GM21576 (cell line): ENCODE results near the gene KATNIP.
"Not testable (repeated sequence)": the region's sequence is repeated elsewhere in the genome, so short reads cannot be mapped to it uniquely, and the experiment has no call there.

Experiments
- ATAC-seq: cut with Tn5 transposase; IDR thresholded peaks from one replicate; pipeline ENCODE4 v1.9.1; 2021; ENCODE audit warnings: mild to moderate bottlenecking, moderate library complexity; ENCODE audit not compliant: unreplicated experiment

KATNIP gene

DNA sequence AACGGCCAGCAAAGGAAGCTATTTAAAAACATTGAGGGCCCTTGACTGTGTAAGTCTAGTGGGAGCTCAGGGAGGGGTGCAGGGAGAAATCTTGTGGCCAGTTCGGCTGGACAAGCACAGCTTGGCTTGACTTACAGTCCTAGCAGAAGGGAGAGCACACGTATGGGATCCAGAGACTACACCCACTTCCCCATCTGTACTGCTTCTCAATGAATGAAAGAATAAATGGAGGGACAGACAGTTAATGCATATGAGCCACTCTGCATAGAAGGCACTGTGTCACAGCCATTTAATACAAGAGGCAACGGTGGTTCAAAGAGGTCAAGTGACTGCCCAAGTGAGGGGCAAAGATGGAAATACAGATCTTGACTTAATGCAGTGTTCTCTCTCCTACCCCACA is 15.7 kb upstream of the KATNIP start:
- no peak for ATAC-seq

DNA sequence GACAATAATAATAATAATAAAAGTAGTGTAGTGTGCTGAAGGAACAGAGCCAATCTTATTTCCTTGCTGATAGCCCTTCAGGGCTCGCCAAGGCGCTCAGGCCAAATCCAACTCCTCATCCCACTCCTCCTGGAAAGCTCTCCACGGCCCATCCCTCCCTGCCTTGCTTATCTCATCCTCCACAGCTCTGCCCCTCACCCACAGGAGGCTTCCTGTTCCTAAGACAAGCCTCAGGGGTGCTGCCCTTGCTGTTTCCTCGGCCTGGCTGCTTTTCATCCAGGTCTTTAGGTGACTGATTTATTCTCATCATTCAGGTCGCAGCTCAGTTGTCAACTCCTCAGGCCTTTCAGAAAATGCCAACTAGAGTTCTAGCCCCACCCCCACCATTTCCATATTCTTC is 11.4 kb upstream of the KATNIP start:
- ATAC-seq, result no peak

DNA sequence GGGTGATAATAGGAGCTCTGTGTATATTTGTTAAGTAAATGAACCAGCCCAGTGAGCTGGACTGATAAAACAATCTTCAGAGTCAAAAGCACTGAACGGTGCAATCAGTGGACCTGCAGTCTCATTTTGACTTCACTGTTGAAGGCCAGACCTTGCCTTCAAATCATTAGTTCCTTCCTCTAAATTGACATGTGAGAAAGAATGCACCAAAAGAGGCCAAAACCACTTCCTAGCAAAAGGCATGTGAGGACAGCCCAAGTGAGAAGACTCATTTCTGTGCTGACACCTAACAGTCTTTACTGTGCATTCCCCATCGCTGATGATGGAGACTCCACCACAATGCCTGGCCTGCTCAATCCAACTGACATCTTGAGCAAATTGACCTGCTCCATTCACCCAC is 10.8 kb upstream of the KATNIP start:
- ATAC-seq, result no peak

DNA sequence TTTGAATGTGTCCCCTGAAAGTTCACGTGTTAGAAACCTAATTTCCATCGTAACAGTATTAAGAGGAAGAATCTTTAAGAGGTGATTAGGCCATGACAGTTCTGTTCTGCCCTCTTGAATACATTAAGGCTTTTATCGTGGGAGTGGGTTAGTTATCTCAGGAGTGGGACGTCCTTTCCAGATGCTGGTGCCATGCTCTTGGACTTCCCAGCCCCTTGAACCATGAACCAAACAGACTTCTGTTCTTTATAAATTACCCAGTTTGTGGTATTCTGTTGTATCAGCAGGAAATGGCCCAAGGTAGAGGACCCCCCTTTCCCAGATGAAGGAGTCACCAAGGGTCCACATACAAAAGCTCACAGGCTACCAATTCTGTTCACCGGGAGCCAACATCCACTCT is 10.3 kb upstream of the KATNIP start:
- no peak for ATAC-seq

DNA sequence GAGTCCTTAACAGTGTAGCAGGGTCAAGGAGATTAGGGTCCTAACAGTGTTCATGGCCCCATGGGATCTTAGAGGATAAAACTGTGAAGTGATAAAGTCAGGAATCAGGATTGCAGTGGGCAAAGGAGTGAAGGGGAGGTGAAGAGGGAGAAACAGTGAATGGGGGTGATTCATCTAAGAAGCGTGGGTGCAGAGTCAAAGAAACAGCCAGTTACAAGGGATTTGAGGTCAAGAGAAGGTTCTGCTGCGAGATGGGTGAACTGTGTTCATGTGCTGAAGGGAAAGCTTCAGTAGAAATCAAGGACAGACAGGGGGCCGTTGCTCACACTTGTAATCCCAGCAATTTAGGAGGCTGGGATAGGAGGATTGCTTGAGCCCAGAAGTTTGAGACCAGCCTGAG is 6.1 kb upstream of the KATNIP start:
- ATAC-seq, result no peak

DNA sequence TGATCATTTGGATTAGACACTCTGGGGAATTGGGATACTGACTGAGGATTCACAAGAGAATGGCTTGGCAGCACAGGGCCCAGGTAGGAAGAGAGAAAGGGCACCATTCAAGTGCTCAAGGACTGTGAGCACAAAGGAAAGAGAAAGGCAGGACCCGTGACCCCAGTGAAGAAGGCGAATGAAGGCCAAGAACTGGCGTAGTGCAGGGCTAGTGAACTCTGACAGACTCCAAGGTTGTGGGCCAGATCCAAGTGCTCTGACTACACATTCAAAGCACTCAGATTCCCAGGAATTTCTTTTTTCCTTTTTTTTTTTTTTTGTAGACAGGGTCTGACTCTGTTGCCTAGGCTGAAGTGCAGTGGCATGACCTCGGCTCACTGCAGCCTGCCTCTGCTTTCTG is 5.3 kb upstream of the KATNIP start:
- no peak for ATAC-seq

DNA sequence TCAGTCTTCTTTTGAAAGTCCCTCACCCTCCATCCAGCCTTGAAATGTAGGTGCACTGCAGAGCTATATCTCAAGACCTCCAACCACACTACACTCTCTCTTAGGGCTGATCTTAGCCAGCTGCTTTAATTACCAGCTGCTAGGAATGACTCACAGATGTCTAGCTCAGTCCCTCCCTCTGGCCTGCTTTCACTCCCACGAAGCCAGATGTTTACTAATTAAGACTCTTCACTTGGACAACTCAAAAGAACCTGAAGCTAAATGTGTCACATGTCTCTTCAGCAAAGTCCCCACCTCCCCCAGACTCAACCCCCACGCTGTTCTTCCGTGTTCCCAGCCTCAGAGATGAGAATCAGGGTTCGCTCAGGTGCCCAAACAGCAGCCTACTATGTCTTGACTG is 2.8 kb upstream of the KATNIP start:
- ATAC-seq, result no peak

DNA sequence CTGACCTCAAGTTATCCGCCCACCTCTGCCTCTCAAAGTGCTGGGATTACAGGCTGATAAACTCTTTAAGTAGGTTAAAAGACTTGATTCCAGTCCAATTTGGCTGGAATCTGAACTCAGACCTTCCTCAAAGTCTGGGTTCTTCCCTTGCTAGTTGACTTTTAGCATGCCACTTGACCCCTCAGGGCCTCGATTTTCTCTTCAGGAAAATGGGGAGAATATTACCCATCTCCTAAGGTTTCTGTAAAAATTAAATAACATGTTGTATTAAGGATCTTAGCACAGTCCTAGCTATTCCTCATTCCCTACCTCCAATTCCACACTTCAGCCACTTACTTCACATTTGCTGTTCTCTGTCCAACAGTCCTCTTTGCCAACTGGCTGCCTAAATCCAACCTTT is 2.1 kb upstream of the KATNIP start:
- no peak for ATAC-seq

DNA sequence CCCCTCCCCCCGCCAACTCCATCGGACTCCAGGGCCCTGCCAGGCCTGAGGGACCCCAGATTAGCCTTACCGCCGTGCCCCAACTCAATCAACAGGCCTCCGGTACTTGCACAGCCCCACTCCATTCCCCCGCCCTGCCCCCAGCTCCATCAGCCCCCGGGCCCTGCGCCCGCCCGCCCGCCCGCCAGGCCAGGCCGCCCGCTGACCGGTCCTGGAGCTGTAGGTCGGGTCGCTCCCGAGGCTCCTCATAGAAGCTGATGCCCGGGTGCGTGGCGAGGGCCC is 539 bp upstream of the KATNIP start:
- peak; percentile 19 for ATAC-seq

DNA sequence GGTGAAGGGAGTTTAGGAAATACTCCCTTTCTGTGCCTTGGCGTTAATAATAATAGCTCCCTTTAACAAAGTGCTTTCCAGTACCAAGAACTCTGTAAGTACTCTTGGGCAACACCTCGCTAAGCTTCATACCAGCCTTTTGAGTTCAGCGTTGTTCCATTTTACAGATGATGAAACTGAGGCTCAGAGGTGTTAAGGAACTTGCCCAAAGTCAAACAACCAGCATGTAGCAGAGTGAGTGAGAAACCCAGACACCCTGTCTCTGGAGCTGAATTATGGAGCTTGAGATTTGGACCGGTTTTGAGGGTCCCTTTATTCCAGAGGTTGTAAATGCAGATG is 607 bp downstream of the KATNIP start:
- ATAC-seq, result no peak

DNA sequence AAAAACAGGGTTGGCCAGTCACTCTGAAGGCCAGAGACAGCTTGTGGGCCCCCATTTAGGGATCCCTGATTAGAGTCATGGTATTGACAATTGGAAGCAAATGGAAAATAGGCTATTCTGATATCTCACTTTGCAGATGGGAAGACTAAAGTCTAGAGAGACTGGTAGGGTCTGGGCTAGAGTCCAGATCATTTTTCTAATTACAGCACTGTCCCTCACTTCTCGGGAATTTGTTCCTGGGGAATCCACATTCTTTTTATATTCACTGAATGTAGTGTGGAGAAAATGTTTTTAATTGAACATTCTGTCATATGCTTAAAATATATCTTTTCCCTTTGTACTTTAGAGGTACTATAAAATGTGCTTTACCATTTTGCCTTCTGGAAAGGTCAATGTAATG is 1.1 kb downstream of the KATNIP start:
- ATAC-seq, result no peak

DNA sequence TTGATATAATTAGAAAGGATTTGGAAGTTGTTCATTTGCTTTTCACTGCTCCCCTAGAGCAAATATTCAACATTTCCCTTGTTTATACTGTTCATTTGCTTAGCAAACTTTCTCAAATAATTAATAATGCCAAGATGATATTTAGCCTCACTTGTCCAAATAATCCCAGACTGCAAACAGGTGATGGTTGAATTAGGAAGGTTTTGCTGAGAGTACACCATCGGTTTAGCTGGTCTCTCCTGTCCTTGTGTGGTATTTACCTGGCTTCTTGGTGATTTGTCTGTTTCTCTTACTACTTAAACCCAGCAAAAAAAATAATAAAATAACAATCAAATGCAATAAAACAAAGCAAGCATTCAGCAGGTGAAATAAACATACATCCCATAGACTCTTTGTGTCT is 6.5 kb downstream of the KATNIP start:
- ATAC-seq, result no peak

DNA sequence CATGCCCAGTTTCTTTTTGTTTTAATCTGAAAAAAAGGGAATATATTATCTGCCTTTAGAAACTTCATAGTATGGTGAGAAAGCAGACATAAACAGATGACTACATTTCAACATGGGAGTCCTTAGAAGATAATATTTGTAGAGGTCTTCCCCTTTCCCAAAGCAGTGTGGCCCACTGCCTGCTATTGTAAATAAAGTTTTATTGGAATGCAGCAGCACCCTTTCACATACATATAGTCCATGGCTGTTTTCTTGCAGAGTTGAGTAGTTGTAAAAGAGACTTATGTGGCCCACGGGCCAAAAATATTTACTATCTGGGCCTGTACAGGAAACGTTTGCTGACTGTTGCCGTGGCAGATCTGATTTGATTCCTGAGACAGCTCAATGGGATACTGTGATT is 8.5 kb downstream of the KATNIP start:
- ATAC-seq, result no peak

DNA sequence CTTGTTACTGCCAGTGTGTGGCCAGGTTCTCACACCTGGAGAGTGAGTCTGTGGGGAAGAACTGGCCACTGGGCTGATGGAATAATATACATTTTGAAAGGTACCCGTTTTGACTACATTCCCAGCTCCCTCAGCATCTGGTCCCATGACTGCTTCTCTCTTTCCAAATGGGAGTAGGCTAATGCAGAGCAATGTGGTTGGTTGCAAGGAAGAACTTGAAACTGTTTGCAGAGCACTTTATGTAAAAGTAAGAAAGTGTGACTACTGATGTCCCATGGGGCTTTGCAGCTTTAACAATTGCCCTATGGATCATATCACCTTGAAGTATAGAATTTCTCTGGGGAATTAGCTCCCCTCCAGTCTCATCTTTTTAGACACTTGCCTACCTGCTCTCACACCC is 9.0 kb downstream of the KATNIP start:
- no peak for ATAC-seq

DNA sequence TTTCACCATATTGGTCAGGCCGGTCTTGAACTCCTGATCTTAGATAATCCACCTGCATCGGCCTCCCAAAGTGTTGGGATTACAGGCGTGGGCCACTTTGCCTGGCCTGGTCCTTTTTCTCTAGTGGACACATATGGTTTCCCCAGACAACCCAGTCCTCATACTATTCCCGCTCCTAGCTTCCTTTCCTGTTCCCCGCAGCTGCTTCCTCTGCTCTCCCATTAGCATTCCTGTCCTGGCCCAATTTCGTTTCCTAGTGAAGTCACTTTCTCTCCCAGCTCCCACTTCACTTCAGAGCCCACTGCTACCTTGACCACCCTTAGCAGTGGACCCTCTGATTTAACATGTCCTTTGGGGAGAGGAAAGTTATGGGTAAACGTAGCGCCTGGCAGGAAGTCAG is 11.3 kb downstream of the KATNIP start:
- no peak for ATAC-seq

DNA sequence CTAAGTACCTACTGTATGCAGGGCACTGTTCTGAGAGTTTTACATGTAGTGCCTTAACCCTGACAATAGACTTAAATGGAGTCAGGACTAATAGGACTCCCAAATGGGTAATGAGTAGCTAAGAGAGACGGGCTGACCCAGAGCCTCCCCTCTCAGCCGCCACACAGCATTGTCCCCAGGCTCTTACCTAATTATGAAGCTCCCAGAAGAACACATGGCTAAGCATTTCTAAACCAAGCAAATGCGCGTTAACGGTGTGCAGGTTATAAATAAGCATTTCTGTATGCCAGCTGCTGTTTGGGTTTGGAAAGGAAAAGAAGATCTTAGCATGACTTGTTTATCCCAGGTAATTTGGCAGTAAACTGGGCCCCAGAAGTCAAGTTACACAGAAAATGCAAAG is 14.3 kb downstream of the KATNIP start:
- ATAC-seq, result no peak

DNA sequence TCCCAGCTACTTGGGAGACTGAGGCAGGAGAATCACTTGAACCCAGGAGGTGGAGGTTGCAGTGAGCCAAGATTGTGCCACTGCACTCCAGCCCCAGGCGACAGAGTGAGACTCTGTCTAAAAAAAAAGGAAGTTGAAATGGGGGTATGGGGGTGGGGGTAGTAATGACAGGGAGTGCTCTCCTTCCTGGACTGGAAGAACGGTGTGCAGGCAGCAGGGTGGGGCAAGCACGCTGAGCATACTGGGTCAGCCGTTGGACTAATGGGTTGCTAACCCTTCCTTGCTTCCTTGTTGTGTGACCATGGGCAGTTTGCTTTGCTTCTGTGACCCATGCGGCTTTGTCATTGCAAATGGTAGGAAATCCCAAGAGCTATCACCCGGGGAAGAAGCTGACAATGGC is 16.5 kb downstream of the KATNIP start:
- ATAC-seq, result no peak

DNA sequence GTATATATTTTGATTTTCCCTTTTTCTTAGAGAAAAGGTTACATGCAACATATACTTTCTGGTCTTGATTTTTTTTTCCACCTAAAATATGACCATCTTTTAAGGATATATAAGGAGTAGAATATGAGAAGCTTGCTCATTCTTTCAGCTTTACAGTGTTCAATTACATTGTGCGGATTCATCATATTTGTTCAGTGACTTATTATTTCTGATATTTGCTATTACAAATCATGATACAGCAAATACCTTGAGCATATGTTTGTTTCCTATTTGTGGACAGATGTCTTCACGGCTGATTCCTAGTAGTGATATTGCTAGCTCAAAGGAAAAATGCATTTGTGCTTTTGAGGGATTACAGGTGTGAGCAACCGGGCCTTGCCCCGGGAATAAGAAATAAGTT is 18.1 kb downstream of the KATNIP start:
- ATAC-seq, result no peak

DNA sequence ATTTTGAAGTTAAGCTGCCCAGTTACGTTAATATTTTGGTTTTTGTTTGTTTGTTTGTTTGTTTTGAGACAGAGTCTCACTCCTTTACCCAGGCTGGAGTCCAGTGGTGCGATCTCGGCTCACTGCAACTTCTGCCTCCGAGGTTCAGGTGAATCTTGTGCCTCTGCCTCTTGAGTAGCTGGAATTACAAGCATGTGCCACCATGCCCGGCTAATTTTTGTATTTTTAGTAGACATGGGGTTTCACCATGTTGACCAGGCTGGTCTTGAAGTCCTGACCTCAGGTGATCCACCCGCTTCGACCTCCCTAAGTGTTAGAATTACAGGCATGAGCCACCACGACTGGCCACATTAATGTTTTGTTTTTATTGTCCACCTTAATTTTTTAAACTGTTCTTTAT is 21.0 kb downstream of the KATNIP start:
- not testable (repeated sequence) for ATAC-seq

DNA sequence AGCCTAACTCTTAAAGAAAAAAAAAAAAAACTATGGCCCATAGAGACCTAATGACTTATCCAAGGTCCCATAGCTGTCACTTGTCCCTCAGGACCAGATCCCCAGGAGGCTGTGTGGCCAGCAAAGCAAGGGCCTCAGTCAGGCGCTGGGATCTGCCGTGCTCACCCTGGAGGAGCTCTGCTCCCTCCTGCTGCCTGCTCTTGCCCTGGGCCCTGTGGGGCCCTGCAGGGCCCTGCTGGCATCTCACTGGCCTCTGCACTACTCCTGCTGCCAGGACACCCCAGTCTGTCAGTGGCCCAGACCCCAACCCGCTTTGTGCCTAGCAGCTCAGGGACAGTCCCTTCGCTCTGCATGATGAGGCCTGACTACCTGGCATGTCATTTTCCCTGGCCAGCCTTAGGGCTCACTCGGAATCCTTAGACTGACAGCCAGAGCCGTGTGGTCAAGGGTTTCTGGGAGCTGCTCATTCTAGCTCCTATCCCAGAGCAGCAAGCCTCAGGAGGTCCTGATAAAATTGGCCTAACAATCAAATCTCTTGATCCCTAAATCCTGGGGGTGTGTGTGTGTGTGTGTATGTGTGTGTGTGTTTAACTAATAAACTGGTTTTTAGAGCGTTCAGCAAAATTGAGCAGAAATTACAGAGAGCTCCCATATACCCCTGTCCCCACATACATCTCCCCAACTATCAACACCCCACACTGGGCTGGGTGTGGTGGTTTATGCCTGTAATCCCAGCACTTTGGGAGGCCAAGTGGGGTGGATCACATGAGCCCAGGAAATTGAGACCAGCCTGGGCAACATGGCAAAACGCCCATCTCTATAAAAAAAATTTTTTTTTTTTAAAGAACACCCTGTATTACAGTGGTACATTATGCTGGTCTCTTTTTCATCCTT is 21.7 kb downstream of the KATNIP start:
- ATAC-seq, result no peak

DNA sequence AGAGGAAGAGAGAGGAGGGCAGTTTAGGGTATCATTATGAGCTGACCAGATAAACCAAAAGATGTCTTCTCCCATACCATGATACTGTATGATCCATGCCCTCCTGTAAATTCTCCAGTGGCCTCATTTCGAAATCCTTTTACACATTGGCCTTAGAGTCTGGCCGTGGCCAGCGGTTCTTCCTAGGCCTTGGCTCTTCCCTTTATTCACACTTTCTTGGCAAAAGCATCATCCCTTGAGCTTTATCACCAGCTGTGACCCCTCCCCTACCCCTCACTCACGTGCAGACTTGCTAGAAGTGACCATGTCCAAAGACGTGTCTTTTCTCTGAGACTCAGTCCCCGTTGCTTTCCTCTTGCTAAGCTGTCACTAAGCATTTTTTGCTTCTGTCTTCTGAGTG is 22.8 kb downstream of the KATNIP start:
- ATAC-seq, result no peak

DNA sequence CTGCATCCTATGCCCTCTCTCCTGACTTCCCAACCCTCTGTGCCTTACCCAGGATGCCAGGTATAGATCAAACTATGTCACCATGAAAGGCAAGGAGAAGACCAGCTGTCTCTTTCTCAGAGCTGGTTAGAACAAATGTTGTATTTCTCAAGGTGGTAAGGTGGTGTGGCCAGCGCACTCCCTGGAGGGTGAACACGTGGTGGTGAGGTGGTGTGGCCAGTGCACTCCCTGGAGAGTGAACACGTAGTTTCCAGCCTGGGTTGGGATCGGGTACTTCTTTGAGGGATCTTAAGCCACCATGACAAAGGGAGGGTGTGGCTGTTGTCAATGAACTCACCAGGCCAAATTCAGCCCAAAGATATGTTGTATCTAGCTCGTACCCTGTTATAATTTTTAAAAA is 26.8 kb downstream of the KATNIP start:
- ATAC-seq, result no peak
